Activated B cell treated with CpG ODN at 0.5 μM for 24 hours (primary cell): Measurements from ENCODE around the gene PSRC1. TPM values are rescaled to one million over a fixed set of nuclear protein-coding genes. Genes with fewer than 3 reads are reported as not detected.

ENCODE experiments used
- ATAC-seq: fragments of 200-7000 bp; cut with Tn5 transposase; one replicate; pipeline ENCODE4 v1.10.0; 2021; ENCODE audit warnings: low read depth, mild to moderate bottlenecking, moderate library complexity
- CTCF ChIA-PET: fragments of 350-600 bp; sonication (Branson Sonifier 250); formaldehyde crosslinking; loops from one replicate; lab custom pipeline; 2021; ENCODE audit warnings: antibody characterized with exemption; lab: Charles Lee
- POLR2A ChIA-PET: fragments of 350-600 bp; sonication (Branson Sonifier 250); formaldehyde crosslinking; loops from one replicate; lab custom pipeline; 2021; ENCODE audit warnings: antibody characterized with exemption; lab: Charles Lee
- DNase-seq: peaks from one replicate; pipeline ENCODE4 v3.0.0; 2022
- H3K27ac Mint-ChIP-seq: one replicate; pipeline ENCODE4 v1.8.0; 2020; ENCODE audit warnings: mixed read lengths
- H3K27me3 Mint-ChIP-seq: one replicate; pipeline ENCODE4 v1.8.0; 2021; ENCODE audit warnings: mixed read lengths
- H3K36me3 Mint-ChIP-seq: one replicate; pipeline ENCODE4 v1.8.0; 2021; ENCODE audit warnings: low read depth, mixed read lengths
- H3K4me1 Mint-ChIP-seq: one replicate; pipeline ENCODE4 v1.8.0; 2021; ENCODE audit warnings: mixed read lengths
- H3K4me3 Mint-ChIP-seq: one replicate; pipeline ENCODE4 v1.8.0; 2020; ENCODE audit warnings: mild to moderate bottlenecking, mixed read lengths
- H3K9me3 Mint-ChIP-seq: one replicate; pipeline ENCODE4 v1.8.0; 2020; ENCODE audit warnings: mixed read lengths
- CTCF ChIP-seq: fragments of 200-600 bp; IDR thresholded peaks from one replicate; pipeline ENCODE4 v1.8.0; 2022; ENCODE audit warnings: antibody characterized with exemption, mild to moderate bottlenecking
- intact Hi-C: fragments of 100-400 bp; cut with micrococcal nuclease; formaldehyde crosslinking; loops from one replicate; pipeline ENCODE4 v1.15.1; 2024
- total RNA-seq: library from RNA; stranded (reverse); gene quantifications from 2 replicates; pipeline ENCODE4 v1.2.3, GENCODE V29; 2022

Gene PSRC1
- total RNA-seq, 1 donor from 2014 or later = not detected

DNA sequence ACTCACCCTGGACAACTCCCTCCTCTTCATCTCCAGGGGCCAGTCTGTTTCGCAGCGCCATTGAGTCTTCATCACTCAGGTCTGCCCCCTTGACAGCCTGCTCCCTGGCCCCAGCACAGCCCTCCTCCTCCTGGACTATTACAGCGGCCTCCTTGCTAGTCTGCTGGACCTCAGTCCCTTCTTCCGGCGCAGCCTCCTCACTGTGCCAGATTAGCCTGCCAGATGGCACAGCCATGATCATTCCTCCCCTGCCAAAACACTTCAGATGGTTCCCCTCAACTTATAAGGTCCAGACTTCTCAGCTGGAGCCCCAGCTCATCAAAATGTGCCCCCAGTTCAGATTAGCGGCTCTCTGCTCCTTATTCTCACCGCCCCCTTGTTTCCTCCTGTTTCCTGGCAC is 40.6 kb downstream of the PSRC1 start:
- Mint-ChIP-seq H3K36me3 (peaks cover 21% of the 10 kb centered on the region), H3K4me1 (peaks cover 16% of the 10 kb centered on the region), H3K4me3 (no peak overlapping the region), H3K27me3 (peaks cover 23% of the 10 kb centered on the region), H3K9me3 (no peaks in the 10 kb centered on the region), H3K27ac (peak overlapping the region; percentile 38)
- no peak for TF ChIP-seq CTCF
- intact Hi-C loops = no loop called here
- ChIA-PET POLR2A (interaction anchor here (1.3 kb wide), 1 partner anchor 28 kb away, joined by 4 read pairs; the partner anchor contains the start of gene SARS1), CTCF (no interaction called here)
- DNase-seq (no peak), ATAC-seq (no peak)

DNA sequence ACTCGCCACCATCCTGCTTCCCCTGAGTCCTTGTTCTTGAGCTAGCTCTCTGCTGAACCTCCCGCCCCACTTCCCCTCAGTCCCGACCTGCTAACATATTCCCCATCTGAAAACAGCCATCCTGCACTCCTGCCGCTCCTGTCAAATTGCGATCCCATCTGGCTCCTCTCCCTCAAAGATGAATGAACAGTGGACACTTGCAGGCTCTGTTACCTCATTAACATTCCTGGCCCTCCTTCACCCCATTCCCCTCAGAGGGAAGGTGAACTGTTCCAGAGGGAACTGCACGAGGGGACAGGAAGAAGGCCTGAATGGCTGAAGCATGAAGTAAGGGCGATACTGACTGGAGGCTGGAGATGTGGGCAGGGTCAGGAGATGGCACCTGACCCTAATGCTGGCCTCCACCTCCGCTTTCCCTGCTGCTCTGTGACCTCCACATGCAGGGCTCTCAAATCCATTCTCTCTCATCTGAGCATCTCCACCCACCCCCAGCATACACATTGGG is 41.1 kb downstream of the PSRC1 start:
- ChIA-PET POLR2A (interaction anchor here (0.7 kb wide), 1 partner anchor 266 kb away, joined by 4 read pairs; no protein-coding TSS in a partner anchor), CTCF (no interaction called here)
- Mint-ChIP-seq H3K9me3 (no peaks in the 10 kb centered on the region), H3K27me3 (peaks cover 23% of the 10 kb centered on the region), H3K4me3 (no peak overlapping the region), H3K36me3 (peaks cover 26% of the 10 kb centered on the region), H3K4me1 (peaks cover 16% of the 10 kb centered on the region), H3K27ac (peak overlapping the region; percentile 38)
- intact Hi-C loops = loop anchor here (1.0 kb wide), 1 partner anchor 7 kb away; the partner anchor contains the start of gene CELSR2
- ATAC-seq = no peak
- TF ChIP-seq CTCF = no peak
- DNase-seq = no peak

DNA sequence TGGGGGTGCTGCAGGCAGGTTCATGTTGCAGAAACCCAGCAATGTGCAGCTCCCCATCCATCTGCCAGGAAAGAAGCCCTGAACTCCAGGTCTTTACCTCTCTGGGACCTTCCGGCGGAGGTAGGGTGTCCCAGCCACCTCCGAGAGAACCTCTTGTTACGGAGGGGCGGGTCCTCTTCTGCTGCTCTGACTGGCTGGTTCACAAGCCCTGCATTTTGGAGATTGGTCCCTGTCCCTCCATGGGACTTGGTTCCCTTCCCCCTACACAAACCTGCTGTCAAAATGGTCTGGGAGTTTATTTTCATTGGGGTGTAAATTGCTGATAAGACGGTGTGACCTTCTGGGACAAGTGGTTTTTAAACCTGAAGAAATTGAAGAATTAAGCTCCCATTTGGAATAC is 41.6 kb downstream of the PSRC1 start:
- ATAC-seq = peak; percentile 18
- no peak overlapping the region for H3K27ac Mint-ChIP-seq

GRCh38 chr1:109240158-109241152 is 42.5 kb downstream of the PSRC1 start:
- TF ChIP-seq CTCF = no peak
- POLR2A ChIA-PET = interaction anchor here (0.9 kb wide), 1 partner anchor 25 kb away, joined by 3 read pairs; no protein-coding TSS in a partner anchor
- Mint-ChIP-seq H3K27ac (no peak overlapping the region), H3K36me3 (peaks cover 41% of the 10 kb centered on the region), H3K27me3 (peaks cover 17% of the 10 kb centered on the region), H3K4me1 (peaks cover 16% of the 10 kb centered on the region), H3K4me3 (no peak overlapping the region), H3K9me3 (no peaks in the 10 kb centered on the region)
- peak; percentile 19 for ATAC-seq
- DNase-seq = no peak
- intact Hi-C loops = loop anchor here (1.0 kb wide), 1 partner anchor 9 kb away; the partner anchor contains the start of gene CELSR2
- CTCF ChIA-PET = interaction anchor here (0.9 kb wide), 1 partner anchor 9 kb away, joined by 5 read pairs; the partner anchor contains the start of gene CELSR2

More for the DNA sequence above, 41.6 kb downstream of the PSRC1 start:
- peaks cover 32% of the 10 kb centered on the region for H3K36me3 Mint-ChIP-seq
- H3K9me3 Mint-ChIP-seq = no peaks in the 10 kb centered on the region
- ChIA-PET CTCF (no interaction called here), POLR2A (interaction anchor here (0.7 kb wide), 1 partner anchor 267 kb away, joined by 4 read pairs; no protein-coding TSS in a partner anchor)
- no peak for DNase-seq
- peaks cover 18% of the 10 kb centered on the region for H3K27me3 Mint-ChIP-seq
- TF ChIP-seq CTCF = no peak
- no peak overlapping the region for H3K4me3 Mint-ChIP-seq
- peaks cover 16% of the 10 kb centered on the region for H3K4me1 Mint-ChIP-seq
- intact Hi-C loops = loop anchor here (1.0 kb wide), 1 partner anchor 8 kb away; the partner anchor contains the start of gene CELSR2
